Activated naive CD8-positive, alpha-beta T cell treated with anti-CD3 and anti-CD28 coated beads, Interleukin-2, amount 50 U/mL, for 24 hours (primary cell): Measurements from ENCODE around the gene EMC10.

Source experiments
- ATAC-seq: fragments of 150-1000 bp; cut with Tn5 transposase; one replicate; pipeline ENCODE4 v1.10.0; 2021
- DNase-seq: peaks from one replicate; pipeline ENCODE4 v3.0.0; 2021
- H3K27ac Mint-ChIP-seq: one replicate; pipeline ENCODE4 v1.8.0; 2021; ENCODE audit warnings: mild to moderate bottlenecking, mixed read lengths
- H3K27me3 Mint-ChIP-seq: one replicate; pipeline ENCODE4 v1.8.0; 2021; ENCODE audit warnings: mixed read lengths
- H3K36me3 Mint-ChIP-seq: one replicate; pipeline ENCODE4 v1.8.0; 2021; ENCODE audit warnings: low read depth, mixed read lengths
- H3K4me1 Mint-ChIP-seq: one replicate; pipeline ENCODE4 v1.8.0; 2021; ENCODE audit warnings: mixed read lengths
- H3K4me3 Mint-ChIP-seq: one replicate; pipeline ENCODE4 v1.8.0; 2021; ENCODE audit warnings: mild to moderate bottlenecking, moderate library complexity, mixed read lengths
- H3K9me3 Mint-ChIP-seq: one replicate; pipeline ENCODE4 v1.8.0; 2021; ENCODE audit warnings: mixed read lengths

The EMC10 gene

DNA sequence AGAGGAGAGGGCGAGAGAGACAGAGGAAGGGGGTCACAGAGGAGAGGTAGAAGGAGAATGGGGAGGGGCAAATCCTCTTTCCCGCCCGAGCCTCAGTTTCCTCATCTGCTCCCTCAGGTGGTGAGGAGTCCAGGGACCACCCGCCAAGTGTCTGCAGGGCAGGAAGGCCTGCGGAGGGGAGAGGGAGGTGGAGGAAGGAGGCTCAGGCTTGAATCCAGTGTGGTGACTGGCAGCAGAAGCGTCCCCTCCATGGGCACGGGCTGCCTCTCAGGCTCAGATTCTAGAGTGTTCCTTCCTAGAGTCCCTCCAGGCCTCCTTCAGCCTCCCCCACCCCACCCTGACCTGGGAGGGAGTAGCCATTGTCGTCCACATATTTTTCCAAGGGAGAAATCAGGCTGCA is 16.9 kb downstream of the EMC10 start:
- H3K9me3 Mint-ChIP-seq = no peaks in the 10 kb centered on the region
- no peaks in the 10 kb centered on the region for H3K36me3 Mint-ChIP-seq
- DNase-seq = no peak
- no peak overlapping the region for H3K4me3 Mint-ChIP-seq
- ATAC-seq = no peak
- no peak overlapping the region for H3K27ac Mint-ChIP-seq
- H3K4me1 Mint-ChIP-seq = peaks cover 17% of the 10 kb centered on the region
- H3K27me3 Mint-ChIP-seq = peaks cover 2% of the 10 kb centered on the region

GRCh38 chr19:50494186-50495019 is 18.1 kb downstream of the EMC10 start:
- ATAC-seq = no peak
- DNase-seq = no peak
- Mint-ChIP-seq H3K27ac (no peak overlapping the region), H3K4me1 (peaks cover 17% of the 10 kb centered on the region), H3K27me3 (peaks cover 2% of the 10 kb centered on the region), H3K4me3 (no peak overlapping the region), H3K36me3 (no peaks in the 10 kb centered on the region), H3K9me3 (no peaks in the 10 kb centered on the region)

DNA sequence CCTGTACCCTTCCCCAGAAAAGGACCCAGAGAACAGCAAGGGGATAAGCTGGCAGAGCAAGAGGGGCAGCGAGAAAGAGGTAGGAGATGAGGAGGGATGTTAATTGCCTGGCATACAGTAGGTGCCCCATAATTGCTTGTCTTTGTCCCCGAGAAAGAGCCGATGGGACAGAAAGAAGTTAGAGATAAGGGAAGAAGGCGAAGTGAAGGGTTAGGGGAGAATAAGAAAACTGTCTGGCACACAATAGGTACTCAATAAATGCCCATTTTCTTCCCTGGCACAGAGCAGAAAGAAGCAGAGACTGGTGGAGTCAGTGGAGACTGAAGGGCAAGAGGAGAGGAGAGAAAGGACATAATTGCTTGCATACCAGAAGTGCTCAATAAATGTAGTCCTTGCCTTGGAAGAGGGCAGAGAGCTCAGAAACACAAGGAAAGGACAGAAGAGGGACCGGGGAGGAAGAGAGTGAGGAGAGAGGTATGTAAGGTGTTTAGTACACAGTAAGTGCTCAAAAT is 18.8 kb downstream of the EMC10 start:
- Mint-ChIP-seq H3K27ac (no peak overlapping the region), H3K36me3 (no peaks in the 10 kb centered on the region), H3K4me3 (no peak overlapping the region), H3K9me3 (no peaks in the 10 kb centered on the region), H3K27me3 (peaks cover 2% of the 10 kb centered on the region), H3K4me1 (peaks cover 17% of the 10 kb centered on the region)
- ATAC-seq = no peak
- no peak for DNase-seq

GRCh38 chr19:50496189-50497021 is 20.1 kb downstream of the EMC10 start:
- no peak overlapping the region for H3K4me3 Mint-ChIP-seq
- no peaks in the 10 kb centered on the region for H3K9me3 Mint-ChIP-seq
- peaks cover 11% of the 10 kb centered on the region for H3K4me1 Mint-ChIP-seq
- ATAC-seq = no peak
- no peaks in the 10 kb centered on the region for H3K36me3 Mint-ChIP-seq
- no peak for DNase-seq
- H3K27ac Mint-ChIP-seq = no peak overlapping the region
- H3K27me3 Mint-ChIP-seq = peaks cover 2% of the 10 kb centered on the region

DNA sequence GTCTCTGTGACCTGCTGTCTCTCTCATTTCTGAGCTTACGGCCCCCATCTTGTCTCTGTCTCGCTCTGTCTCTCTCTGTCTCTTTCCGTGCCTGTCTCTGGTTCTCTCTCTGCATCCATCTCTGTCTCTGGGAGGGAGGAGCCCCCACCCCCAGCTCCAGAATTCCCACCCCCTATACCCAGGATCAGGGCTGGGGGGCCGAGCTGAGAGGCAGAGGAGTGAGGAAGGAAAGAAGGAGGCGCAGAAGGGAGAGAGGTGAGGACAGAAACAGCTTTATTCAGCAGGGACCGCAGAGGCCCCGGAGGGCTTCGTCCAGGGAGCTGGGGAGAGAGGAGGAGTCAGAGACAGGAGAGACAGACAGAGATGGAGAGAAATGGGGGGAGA is 20.7 kb downstream of the EMC10 start:
- Mint-ChIP-seq H3K9me3 (no peaks in the 10 kb centered on the region), H3K27me3 (no peaks in the 10 kb centered on the region), H3K36me3 (no peaks in the 10 kb centered on the region), H3K4me1 (peaks cover 5% of the 10 kb centered on the region), H3K27ac (no peak overlapping the region), H3K4me3 (no peak overlapping the region)
- DNase-seq (no peak), ATAC-seq (no peak)

DNA sequence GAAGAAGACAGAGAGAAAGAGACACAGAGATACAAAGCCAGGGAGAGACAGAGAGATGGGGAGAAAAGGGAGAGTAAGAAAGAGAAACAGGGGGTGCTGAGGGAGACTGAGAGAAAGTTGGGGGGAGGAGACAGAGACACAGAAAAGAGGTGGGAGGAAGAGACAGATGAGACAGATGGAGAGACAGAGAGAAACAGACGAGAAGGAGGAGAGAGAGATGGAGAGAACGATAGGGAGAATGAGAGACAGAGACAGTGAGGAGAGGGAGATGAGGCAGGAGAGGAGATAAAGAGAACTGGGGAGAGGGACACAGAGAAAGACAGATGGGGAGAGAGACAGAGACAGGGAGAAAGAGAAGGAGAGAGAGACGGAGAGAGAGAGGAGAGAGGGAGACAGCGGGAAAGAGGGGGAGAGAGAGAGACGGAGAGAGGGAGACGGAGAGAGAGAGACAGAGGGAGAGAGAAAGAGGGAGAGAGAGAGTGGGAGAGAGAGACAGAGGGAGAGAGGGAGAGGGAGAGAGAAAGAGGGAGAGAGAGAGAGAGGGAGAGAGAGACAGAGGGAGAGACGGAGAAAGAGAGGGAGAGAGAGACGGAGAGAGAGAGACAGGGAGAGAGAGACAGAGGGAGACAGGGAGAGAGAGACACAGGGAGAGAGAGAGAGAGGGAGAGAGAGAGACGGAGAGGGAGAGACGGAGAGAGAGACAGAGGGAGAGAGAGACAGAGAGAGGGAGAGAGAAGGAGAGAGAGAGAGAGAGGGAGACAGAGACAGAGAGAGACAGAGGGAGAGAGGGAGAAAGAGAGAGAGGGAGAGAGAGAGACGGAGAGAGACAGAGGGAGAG is 22.1 kb downstream of the EMC10 start:
- no peak overlapping the region for H3K4me3 Mint-ChIP-seq

DNA sequence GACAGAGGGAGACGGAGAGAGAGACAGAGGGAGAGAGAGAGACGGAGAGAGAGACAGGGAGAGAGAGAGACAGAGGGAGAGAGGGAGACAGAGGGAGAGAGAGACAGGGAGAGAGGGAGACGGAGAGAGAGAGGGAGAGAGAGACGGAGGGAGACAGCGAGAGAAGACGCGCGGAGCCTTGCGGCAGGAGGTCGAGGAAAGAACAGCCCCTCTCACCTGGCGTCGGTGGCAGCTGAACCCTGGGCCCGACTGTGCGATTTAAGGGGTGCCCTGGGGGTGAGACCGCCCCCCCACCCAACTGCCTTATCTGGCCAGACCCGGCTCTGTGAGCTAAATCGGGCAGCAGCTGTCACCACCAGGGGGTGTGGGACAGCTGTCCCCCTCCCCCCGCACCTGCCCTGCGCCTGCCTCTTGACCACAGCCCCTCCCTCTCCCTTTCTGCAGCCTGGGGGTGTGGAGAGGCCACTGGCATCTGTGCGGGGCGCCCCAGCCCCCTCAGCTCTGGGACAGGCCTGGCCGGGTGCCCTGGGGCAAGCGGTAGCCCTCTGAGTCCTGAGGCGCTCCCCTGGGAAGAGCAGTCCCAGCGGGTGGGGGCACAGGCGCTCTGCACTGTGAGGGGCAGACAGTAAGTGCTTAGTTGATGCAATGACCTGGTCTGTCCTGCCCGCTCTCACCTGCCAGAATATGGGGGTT is 23.9 kb downstream of the EMC10 start:
- peak; percentile 44 for ATAC-seq
- Mint-ChIP-seq H3K27me3 (no peaks in the 10 kb centered on the region), H3K4me1 (no peaks in the 10 kb centered on the region), H3K9me3 (no peaks in the 10 kb centered on the region), H3K27ac (no peak overlapping the region), H3K4me3 (no peak overlapping the region), H3K36me3 (no peaks in the 10 kb centered on the region)
- no peak for DNase-seq

More for the DNA sequence above, 22.1 kb downstream of the EMC10 start:
- Mint-ChIP-seq H3K27ac (no peak overlapping the region), H3K9me3 (no peaks in the 10 kb centered on the region), H3K27me3 (no peaks in the 10 kb centered on the region), H3K4me1 (no peaks in the 10 kb centered on the region), H3K36me3 (no peaks in the 10 kb centered on the region)
- ATAC-seq (no peak), DNase-seq (no peak)

GRCh38 chr19:50500753-50501151 is 24.4 kb downstream of the EMC10 start:
- DNase-seq (no peak), ATAC-seq (no peak)
- H3K36me3 Mint-ChIP-seq = peaks cover 3% of the 10 kb centered on the region
- H3K4me3 Mint-ChIP-seq = no peak overlapping the region
- no peak overlapping the region for H3K27ac Mint-ChIP-seq
- H3K9me3 Mint-ChIP-seq = no peaks in the 10 kb centered on the region
- no peaks in the 10 kb centered on the region for H3K4me1 Mint-ChIP-seq
- no peaks in the 10 kb centered on the region for H3K27me3 Mint-ChIP-seq

DNA sequence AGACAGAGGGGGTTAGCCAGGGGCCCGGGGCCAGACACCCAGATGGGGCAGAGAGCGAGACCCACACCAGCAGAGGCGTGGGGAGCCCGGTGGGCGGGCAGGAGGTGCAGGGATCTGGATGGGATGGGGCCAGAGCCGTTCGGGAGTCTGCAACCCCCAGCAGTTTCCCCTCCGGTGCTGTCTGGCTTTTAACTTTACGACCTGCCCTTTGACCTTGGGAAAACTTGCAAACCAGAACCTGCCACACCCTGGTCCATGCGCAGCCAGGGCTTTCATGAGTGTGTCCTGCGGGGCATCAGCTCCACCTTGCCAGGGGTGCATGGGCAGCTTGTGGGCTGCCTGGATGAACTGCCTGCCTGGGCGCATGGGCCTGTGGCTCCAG is 24.9 kb downstream of the EMC10 start:
- ATAC-seq (no peak), DNase-seq (no peak)
- no peaks in the 10 kb centered on the region for H3K27me3 Mint-ChIP-seq
- no peak overlapping the region for H3K27ac Mint-ChIP-seq
- no peaks in the 10 kb centered on the region for H3K4me1 Mint-ChIP-seq
- H3K36me3 Mint-ChIP-seq = peaks cover 3% of the 10 kb centered on the region
- no peak overlapping the region for H3K4me3 Mint-ChIP-seq
- H3K9me3 Mint-ChIP-seq = no peaks in the 10 kb centered on the region

GRCh38 chr19:50501568-50502475 is 25.5 kb downstream of the EMC10 start:
- Mint-ChIP-seq H3K36me3 (peaks cover 3% of the 10 kb centered on the region), H3K27ac (no peak overlapping the region), H3K9me3 (no peaks in the 10 kb centered on the region)

DNA sequence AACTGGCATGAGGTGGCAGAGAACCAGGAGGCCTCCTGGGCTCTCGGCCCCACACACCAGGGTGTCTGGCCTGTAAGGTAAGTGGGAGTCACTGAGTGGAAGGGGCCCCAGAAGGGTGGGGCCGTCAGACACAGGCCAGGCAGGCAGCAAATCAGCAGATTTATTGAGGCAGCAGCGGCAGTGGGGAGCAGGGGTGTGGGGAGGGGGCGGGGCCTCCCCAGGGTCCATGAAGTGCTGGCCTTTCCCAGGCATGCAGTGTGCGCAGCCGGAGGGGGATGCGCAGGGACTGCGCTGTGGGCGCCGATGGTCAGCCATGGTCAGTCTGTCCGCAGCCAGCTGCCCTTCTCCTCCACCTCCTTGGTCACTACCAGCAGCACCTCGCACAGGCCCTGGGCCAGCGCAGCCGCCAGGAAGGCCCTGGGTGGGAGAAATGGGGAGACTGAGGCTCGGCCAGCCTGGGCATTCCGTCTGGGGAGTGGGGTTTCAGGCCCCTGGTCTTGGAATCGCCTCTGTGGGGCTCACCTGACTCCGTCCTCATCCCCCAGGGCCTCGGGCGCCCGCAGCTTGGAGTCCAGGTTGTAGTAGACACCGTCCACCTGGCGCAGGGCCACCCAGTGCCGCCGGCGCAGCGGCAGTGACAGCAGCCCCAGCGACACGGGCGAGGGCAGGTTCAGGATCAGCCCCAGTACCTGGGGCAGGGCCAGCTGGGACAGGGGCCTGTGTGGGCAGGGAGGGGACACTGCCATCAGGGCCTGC is 29.7 kb downstream of the EMC10 start:
- no peaks in the 10 kb centered on the region for H3K9me3 Mint-ChIP-seq
- H3K27ac Mint-ChIP-seq = no peak overlapping the region
- H3K36me3 Mint-ChIP-seq = peaks cover 4% of the 10 kb centered on the region
- no peak for DNase-seq
- ATAC-seq = no peak
- H3K27me3 Mint-ChIP-seq = no peaks in the 10 kb centered on the region
- no peak overlapping the region for H3K4me3 Mint-ChIP-seq
- H3K4me1 Mint-ChIP-seq = peaks cover 9% of the 10 kb centered on the region

More at GRCh38 chr19:50501568-50502475, 25.5 kb downstream of the EMC10 start:
- peak; percentile 25 for ATAC-seq
- no peak overlapping the region for H3K4me3 Mint-ChIP-seq
- H3K27me3 Mint-ChIP-seq = no peaks in the 10 kb centered on the region
- no peaks in the 10 kb centered on the region for H3K4me1 Mint-ChIP-seq
- DNase-seq = no peak

GRCh38 chr19:50506700-50507099 is 30.4 kb downstream of the EMC10 start:
- DNase-seq (no peak), ATAC-seq (no peak)
- Mint-ChIP-seq H3K9me3 (no peaks in the 10 kb centered on the region), H3K4me3 (no peak overlapping the region), H3K27me3 (no peaks in the 10 kb centered on the region), H3K4me1 (peaks cover 13% of the 10 kb centered on the region), H3K27ac (no peak overlapping the region), H3K36me3 (peaks cover 4% of the 10 kb centered on the region)
